ENCODE data around the gene PRKG2. TPM values are rescaled to one million over a fixed set of nuclear protein-coding genes. Genes with fewer than 3 reads are reported as not detected.
"Not testable (repeated sequence)": the region's sequence is repeated elsewhere in the genome, so short reads cannot be mapped to it uniquely, and the experiment has no call there.

The PRKG2 gene
- total RNA-seq, 4 donors from 2014 or later = 0.34 to 1.7 (median 1.2) TPM

GRCh38 chr4:81164623-81165416, 50.2 kb downstream of the PRKG2 start:
- WGBS, 2 donors = 68 to 69% methylated on average over 7 of the region's 7 CpGs
- no peak overlapping the region for H3K4me3 ChIP-seq (ENCODE audit: low read depth, poor library complexity, severe bottlenecking)
- intact Hi-C loops (cut with DNase I; ENCODE audit: low total_unique reads) = no loop called here
- TF ChIP-seq POLR2A (IDR thresholded peaks at IDR 0.05) (no peak), CTCF (IDR thresholded peaks at IDR 0.05) (no peak)
- DNase-seq (ENCODE audit: low spot score in 2 of 2) = no peak

- no peak overlapping the region for H3K4me3 ChIP-seq (ENCODE audit: low read depth, poor library complexity, severe bottlenecking)
- no peak for TF ChIP-seq CTCF (IDR thresholded peaks at IDR 0.05)
- no peak for TF ChIP-seq POLR2A (IDR thresholded peaks at IDR 0.05)
- intact Hi-C loops (cut with DNase I; ENCODE audit: low total_unique reads) = no loop called here
- WGBS, 2 donors = 91 to 93% methylated on average over 3 of the region's 3 CpGs
- DNase-seq (ENCODE audit: low spot score in 2 of 2) = no peak
These were observed 50.9 kb downstream of the PRKG2 start for GRCh38 chr4:81164126-81164525.

GRCh38 chr4:81162752-81163458, 52.1 kb downstream of the PRKG2 start:
- no peak for DNase-seq (ENCODE audit: low spot score in 2 of 2)
- WGBS, 2 donors = 69 to 73% methylated on average over 4 of the region's 4 CpGs
- intact Hi-C loops (cut with DNase I; ENCODE audit: low total_unique reads) = no loop called here
- TF ChIP-seq CTCF (IDR thresholded peaks at IDR 0.05) (no peak), POLR2A (IDR thresholded peaks at IDR 0.05) (no peak)
- H3K4me3 ChIP-seq (ENCODE audit: low read depth, poor library complexity, severe bottlenecking) = no peak overlapping the region

GRCh38 chr4:81153714-81154323, 61.2 kb downstream of the PRKG2 start:
- WGBS, 2 donors = 62 to 65% methylated on average over 22 to 30 of the region's 30 CpGs
- DNase-seq (ENCODE audit: low spot score in 2 of 2); H3K4me3 ChIP-seq (ENCODE audit: low read depth, poor library complexity, severe bottlenecking); intact Hi-C loops (cut with DNase I; ENCODE audit: low total_unique reads): not testable (repeated sequence)

GRCh38 chr4:81152839-81153713, 61.9 kb downstream of the PRKG2 start:
- intact Hi-C loops (cut with DNase I; ENCODE audit: low total_unique reads) = no loop called here
- WGBS, 2 donors = 61 to 69% methylated on average over 1 of the region's 1 CpG
- TF ChIP-seq POLR2A (IDR thresholded peaks at IDR 0.05) (no peak), CTCF (IDR thresholded peaks at IDR 0.05) (no peak)
- no peak for DNase-seq (ENCODE audit: low spot score in 2 of 2)
- no peak overlapping the region for H3K4me3 ChIP-seq (ENCODE audit: low read depth, poor library complexity, severe bottlenecking)

Data from lower leg skin (tissue), 4 donors.